GM18858 (cell line): ENCODE data around the gene HNRNPUL2.

ENCODE experiments used
- ATAC-seq: cut with Tn5 transposase; IDR thresholded peaks from one replicate; pipeline ENCODE4 v1.9.1; 2021; ENCODE audit not compliant: unreplicated experiment

The HNRNPUL2 gene

DNA sequence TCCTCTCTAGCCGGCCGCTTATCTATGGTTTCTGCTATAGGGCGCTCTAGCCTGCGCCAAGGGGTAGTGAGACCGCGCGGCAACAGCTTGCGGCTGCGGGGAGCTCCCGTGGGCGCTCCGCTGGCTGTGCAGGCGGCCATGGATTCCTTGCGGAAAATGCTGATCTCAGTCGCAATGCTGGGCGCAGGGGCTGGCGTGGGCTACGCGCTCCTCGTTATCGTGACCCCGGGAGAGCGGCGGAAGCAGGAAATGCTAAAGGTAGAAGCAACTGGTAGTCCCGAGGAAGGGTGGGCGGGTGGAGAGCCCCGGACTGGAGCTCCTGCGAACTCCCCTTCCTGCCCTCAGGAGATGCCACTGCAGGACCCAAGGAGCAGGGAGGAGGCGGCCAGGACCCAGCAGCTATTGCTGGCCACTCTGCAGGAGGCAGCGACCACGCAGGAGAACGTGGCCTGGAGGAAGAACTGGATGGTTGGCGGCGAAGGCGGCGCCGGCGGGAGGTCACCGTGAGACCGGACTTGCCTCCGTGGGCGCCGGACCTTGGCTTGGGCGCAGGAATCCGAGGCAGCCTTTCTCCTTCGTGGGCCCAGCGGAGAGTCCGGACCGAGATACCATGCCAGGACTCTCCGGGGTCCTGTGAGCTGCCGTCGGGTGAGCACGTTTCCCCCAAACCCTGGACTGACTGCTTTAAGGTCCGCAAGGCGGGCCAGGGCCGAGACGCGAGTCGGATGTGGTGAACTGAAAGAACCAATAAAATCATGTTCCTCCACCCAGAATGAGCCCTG lies 55.5 kb downstream of the HNRNPUL2 start, which contains the start of the genes LBHD1 and UQCC3:
LBHD1 (minus strand) TSS at position 660 of the 782 bp plus-strand sequence. CDS start 2,236 bp downstream, outside the sequence.
UQCC3 (plus strand) TSS at position 66 of the 782 bp plus-strand sequence; CDS start at position 139, 73 bp downstream.
- no peak for ATAC-seq

DNA sequence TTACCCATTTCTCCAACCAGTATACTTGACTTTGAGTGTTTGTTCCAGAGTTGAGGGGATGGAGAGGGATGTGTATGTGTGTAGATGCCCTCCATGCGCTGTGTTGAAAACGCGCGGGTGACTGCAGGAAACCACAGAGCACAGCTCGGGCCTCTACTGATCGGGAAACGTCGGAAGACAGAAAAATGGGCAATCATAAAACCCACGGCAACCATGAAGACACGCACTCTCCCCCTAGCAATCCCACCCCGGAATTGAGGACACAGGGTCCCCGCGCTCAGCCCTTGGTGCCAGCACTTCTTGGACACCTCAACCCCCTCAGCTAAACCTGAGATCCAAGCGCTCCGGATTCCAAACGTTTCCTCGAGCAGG lies 56.0 kb downstream of the HNRNPUL2 start:
- ATAC-seq: no peak

DNA sequence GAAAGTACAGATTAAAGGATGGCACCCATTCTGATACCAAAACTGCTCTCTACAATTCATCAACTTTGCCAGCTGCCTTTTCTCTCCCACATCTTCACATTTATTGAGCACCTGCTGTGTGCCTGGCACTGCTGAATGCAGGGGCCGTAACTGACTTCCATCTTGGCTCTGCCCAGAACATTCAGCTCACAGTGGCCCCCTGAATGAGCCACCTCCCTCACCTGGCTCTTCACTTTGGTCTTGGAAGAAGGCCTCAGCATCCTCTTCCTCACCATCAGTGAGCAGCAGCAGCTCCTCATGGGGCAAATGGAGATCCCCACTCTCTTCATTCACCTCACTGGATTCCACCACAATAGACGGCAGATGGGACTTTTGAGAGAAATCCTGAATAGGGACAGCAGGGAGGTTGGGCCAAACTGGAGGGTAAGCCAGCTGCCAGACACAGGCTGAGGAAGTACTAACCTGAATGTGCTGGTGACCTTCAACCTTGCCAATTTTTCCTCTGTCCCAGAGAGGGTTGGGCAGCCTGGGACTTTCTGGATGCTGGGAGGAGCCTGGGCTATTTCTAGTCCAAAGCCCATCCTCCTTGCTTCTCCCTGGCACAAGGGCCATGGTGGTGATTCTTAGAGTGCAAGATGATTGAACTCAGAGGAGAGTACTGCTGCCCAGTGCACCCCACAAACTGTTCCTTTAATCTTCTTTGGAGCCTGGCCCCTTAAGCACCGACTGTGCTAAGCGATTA lies 57.7 kb downstream of the HNRNPUL2 start:
- ATAC-seq: no peak

DNA sequence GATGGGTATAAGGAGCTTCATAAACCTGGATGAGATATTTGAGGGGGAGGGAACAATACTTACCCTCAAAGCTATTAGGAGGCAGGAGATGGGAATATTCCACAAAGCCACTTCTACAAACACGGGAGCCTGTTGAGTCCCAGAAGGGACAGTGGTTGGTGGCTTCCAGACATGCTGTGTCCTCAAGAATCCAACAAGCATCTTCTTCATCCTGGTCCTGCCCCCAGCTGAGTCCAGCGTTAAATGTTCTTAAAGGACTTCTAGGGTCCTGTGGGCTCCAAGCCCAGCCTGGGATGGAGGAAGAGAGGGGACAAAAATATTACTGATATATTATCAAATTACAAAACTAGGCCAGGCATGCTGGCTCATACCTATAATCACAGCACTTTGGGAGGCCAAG lies 59.8 kb downstream of the HNRNPUL2 start:
- ATAC-seq: no peak

DNA sequence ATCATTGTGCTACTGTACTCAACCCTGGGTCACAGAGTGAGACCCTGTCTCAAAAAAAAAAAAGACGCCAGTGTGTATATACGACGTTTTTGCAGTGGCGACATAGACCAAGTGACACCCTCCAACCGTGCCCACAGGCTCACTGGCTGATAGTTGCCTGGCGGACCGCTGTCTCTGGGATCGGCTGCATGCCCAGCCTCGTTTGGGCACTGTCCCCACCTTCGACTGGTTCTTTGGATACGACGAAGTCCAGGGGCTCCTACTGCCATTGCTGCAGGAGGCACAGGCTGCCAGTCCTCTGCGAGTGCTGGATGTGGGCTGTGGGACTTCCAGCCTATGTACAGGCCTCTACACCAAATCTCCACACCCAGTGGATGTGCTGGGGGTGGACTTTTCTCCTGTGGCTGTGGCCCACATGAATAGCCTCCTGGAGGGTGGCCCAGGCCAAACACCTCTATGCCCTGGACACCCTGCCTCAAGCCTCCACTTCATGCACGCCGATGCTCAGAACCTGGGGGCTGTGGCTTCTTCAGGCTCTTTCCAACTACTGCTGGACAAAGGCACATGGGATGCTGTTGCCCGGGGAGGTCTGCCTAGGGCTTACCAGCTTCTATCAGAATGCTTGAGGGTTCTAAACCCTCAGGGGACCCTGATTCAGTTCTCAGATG lies 60.9 kb downstream of the HNRNPUL2 start:
- ATAC-seq: no peak

DNA sequence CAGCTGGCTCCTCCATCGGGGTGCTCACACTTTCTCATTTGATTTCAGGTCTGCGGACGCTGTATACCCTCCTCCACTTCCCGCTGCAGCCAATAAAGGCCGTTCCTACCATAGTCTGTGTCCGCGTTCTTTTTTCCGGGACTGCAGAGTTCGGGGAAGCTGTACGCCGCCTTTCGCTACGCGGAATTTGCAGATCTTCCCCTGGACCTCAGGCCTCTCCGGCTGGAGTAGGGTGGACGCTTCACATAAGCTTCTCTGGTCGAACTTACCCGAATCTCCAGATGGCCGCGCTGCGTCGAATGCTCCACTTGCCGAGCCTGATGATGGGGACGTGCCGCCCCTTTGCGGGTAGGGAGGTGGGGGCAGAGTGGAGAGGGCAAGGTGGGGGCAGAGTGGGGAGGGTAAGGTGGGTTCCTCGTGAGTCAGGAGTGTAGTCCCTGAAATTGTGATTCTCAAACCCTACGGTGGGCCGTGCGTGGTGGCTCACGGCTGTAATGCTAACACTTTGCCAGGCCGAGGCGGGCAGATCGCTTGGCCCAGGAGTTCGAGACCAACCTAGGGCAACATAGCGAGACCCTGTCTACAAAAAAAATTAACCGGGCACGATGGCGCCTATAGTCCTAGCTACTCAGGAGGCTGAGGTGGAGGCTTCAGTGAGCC lies 61.5 kb downstream of the HNRNPUL2 start:
- peak; percentile 20 for ATAC-seq

DNA sequence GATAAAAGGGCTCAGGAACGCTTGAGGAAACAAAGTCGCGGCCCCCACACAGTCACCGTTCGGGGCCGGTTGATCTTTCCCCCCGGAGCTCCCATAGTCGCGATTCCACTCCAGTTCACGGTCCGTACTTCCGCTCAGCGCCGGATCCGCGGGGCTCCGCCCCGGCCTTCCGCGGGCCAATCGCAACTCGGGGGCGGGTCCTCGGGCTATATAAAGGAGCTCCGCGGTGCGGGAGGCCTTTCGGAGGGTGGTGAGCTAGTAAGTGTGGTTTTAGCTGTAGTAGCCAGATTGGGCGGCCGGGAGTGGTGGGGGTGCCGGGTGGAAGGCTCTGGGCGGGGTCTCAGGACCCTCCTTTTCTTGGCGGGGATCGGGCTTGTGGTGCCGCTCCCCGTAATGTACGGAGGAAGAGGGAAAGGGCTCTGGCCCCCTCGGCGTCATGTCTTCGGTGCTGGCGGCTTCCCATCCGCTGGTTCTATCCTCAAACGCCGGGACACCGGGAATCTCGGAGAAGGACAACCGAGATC lies 62.1 kb downstream of the HNRNPUL2 start, which contains the start of the genes C11orf98 and CSKMT:
C11orf98 (minus strand) TSS at position 136 of the 524 bp plus-strand sequence; CDS start at position 95, 41 bp downstream.
CSKMT (plus strand) TSS at position 238 of the 524 bp plus-strand sequence. CDS start 568 bp downstream, outside the sequence.
- ATAC-seq: peak; percentile 50

DNA sequence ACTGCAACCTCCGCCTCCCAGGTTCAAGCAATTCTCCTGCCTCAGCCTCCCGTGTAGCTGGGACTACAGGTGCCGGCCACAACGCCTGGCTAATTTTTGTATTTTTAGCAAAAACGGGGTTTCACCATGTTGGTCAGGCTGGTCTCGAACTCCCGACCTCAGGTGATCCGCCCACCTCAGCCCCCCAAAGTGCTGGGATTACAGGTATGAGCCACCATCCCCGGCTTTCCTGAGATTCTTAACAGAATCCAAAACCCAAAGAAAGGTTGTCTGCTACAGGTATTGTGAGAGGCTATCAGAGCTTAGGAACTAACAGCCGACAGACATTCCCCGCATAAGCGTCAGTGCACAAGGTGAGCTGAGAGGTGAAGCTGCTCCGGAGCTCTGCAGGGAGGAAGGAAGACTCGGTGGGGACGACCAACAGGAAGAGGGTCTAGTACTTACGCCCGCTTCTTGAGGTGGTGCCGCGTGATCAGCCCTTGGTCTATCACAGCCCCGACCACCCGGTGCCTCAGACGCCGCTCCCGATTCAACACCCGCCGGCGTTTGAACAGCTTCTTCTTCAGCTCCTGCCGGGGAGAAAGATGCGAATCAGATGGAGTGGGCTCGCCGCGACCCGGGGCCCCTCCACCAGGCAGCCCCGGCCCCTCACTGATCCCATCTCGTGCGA lies 62.7 kb downstream of the HNRNPUL2 start:
- ATAC-seq: peak; percentile 11
